ENCODE data around the gene ABCA4.

The ABCA4 gene

DNA sequence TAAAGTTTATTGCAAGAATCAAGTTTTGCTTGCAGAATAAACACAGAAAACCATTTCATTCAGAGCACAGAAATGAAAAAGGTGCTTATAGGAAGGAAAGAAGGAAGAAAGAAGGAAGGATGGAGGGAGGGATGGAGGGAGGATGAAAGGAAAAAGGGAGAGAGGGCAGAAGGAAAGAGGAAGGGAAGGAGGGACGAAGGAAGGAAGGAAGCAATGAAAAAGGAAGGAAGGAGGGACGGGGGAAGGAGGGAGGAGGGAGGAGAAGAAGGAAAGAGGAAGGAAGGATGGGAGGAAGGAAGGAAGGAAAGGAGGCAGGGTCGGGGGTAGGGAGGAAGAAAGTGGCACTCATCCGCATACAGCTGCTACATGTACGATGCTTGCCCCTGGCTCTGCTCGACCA lies 106.9 kb downstream of the ABCA4 start:
- in situ Hi-C loops (cut with HindIII; ENCODE audit: low sequenced_read_pairs): no loop called here

DNA sequence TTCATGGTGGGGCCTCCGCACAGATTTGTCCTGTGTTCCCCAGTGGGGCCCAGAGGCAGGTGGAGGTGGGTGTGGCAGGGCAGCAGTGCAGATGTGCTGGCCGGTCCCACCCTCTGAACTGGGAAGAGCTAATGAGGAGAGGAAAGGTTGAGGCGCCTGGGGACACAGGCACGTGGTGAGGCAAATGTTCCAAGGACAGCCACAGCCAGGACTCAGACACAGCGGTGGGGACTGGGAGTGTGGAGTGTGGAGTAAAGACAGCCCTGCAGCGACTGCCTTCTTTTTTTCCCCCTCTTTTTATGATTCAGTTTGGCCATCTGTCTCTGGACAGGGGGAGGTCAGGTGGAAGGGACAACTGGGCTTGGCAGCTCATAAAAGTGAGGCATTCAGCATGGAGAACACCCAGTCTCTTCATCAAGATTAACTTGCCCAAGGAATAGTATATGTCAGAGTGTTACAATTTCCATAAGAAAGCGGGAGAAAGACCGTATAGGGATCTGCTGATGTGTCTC lies 107.5 kb downstream of the ABCA4 start:
- in situ Hi-C loops (cut with HindIII; ENCODE audit: low sequenced_read_pairs): no loop called here

DNA sequence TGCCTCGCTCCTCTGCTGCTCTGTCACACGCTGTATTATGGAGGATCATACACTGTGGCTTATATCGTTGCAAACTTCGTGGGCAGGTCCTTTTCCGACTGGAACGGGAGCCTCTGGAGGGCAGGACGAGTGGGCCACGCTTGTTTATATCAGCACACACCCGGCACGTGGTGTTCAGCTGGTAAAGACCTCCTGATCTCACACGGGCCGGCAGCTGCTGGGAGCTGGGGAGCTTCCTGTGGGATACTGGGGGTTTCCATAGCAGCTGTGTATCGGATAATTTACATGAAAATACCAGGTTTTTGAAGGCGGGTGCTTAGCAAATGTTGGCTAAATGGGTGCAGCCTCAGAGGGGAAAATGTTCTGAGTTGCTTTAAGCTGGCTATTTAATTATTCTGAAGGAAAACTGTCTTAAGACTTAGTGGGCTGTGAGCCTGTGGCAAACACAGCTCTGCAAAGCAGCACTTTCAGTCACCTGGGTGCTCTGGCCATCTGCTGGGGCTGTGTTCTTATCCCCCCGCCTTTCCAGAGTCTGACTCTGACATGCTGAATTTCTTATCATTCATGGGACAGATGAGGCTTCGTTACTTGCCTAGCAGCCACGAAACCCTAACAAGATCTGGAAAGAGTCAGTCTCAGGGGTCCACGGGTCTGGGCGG lies 108.1 kb downstream of the ABCA4 start:
- in situ Hi-C loops (cut with HindIII; ENCODE audit: low sequenced_read_pairs): no loop called here

DNA sequence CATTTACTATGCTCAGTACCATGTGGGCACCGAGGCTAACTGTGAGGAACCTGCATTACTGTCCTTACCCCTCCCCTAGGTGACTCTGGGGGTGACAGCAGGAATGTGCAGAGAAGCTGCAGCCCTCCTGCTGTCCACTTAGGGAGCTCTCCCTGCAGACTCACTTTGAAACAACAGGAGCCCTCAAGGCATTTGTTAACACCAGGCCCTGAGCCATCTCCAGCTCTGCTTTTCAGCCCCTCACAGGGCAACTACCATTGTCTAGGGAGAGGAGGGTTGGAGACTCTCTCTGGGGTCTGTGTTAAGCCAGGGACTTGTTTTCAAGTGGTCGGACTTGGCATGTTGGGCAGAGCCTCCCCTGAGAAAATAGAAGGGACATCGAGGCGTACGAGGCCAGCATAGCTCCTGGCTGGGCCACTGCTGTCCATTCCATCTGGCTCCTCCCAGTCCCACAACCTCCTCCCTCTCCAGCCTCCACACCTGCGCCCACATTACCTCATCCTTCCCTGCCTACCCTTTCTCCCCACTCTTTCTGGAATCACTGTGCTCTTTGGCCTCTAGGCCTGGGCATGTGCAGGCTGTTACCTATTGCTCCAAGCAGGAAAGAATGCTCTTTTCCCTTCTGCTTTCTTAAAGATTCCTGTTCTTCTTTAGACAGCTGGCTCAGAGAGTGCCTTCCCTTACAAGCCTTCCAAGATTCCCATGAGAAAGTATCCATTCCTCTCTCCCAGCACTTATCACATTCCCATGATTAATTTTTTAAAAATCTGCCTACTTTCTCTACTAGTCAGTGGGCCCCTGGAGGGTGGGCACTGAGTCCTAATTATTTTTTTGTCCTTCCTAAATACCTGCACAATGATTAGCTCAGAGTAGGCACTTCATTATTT lies 109.0 kb downstream of the ABCA4 start:
- in situ Hi-C loops (cut with HindIII; ENCODE audit: low sequenced_read_pairs): no loop called here

DNA sequence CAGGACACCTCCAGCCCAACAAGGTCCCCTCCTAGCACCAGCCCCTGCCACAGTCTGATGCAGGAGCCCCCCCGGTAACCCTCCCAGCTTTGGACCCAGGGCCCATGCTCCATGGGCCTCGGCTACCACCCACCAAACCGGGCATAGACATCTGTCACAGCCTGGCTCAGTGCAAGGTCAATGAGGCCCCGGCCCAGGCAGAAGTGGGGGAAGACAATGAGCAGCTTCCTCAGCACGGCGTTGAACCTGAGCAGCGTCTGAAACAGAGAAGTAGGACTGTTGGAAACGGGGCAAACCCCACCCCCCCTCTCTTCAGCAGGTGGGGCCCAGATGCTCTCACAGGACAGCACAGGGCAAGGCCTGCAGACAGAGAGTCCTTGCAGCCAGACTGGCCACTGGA lies 109.8 kb downstream of the ABCA4 start:
- in situ Hi-C loops (cut with HindIII; ENCODE audit: low sequenced_read_pairs): no loop called here

DNA sequence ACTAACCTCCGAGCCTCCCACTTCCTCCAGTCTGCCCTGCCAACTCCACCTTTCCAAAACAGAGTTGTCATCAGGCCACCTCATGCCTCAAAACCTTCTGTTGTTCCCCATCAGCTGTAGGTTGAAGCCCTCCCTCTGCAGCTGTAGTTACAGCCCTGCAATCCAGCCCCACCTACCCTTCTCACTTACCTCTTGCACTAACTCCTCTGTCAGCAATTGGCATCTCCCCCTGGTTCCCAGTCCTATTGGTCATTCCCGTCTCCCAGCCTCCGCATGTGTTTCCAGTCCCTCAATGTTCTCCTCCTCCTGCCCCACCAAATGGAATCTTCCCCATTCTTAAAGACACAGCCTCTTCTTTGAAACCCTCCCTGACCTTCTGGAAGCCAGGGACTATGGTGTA lies 111.6 kb downstream of the ABCA4 start:
- in situ Hi-C loops (cut with HindIII; ENCODE audit: low sequenced_read_pairs): no loop called here

DNA sequence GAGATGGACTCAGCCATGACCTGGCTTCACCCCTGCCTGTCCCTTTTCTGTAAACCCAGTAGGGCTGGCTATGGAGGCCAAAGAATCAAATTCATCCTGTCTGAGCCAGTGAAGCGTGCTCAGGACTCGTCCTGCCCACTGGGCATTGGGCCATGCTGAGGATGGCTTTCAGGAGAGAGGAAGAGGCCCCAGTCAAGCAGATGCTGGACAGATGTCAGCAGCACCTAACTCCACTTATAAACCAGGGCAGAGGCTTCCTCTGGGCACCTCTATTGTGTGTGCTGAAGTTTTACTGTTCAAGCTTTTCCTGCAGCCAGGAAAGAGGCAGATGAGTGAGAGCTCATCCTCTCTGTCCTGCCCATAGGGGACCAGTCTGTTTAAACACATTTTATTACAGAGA lies 114.3 kb downstream of the ABCA4 start:
- in situ Hi-C loops (cut with HindIII; ENCODE audit: low sequenced_read_pairs): no loop called here

DNA sequence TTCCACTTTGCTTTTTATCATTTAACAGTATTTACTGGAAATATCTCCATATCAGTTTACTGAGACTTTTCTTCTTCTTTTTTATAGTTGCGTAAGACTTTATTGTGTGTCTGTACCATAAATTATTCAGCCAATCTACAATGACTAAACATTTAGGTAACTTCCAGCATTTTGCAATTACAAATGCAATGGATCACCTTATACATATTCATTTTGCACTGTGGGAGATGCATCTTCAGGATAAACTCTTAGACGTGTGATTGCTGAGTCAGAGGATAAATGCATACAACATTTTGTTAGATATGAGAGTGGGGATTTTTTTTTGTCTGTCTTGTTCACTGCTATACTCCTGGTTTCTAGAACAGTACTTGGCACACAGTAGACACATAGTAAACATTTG lies 116.0 kb downstream of the ABCA4 start:
- in situ Hi-C loops (cut with HindIII; ENCODE audit: low sequenced_read_pairs): no loop called here

DNA sequence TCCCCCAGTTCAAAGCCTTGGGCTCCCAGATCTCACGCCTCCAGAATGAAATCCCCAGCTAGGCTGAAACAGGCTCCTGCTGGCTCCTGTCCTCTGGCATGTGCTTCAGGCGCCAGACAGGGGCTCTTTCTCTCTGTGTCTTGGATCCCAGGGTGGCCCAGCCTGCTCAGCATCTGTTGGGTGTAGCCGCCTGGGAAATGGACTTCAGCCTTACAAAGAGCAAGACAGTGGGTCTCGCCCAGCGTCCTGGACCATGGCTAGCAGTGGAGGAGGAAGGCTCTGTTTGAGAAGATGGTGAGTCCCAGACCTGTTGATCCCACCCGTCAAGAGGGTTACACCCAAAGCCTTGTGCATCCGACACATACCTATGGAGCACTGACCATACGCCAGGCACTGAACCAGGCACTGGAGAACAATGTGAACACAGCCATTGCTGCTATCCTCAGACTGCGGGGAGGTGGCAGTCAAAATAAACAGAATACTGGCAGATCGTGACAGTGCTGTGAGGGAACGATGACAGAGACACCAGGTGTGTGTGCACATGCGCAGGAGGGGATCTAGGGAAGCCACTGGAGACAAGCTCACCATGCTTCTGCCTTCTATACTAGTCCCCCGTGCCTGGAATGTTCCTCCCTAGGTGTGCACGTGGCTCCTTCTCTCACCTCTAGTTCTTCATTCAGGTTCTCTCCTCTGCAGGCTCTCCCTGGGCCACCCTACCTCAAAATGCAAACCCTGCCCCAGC lies 118.7 kb downstream of the ABCA4 start:
- in situ Hi-C loops (cut with HindIII; ENCODE audit: low sequenced_read_pairs): no loop called here

DNA sequence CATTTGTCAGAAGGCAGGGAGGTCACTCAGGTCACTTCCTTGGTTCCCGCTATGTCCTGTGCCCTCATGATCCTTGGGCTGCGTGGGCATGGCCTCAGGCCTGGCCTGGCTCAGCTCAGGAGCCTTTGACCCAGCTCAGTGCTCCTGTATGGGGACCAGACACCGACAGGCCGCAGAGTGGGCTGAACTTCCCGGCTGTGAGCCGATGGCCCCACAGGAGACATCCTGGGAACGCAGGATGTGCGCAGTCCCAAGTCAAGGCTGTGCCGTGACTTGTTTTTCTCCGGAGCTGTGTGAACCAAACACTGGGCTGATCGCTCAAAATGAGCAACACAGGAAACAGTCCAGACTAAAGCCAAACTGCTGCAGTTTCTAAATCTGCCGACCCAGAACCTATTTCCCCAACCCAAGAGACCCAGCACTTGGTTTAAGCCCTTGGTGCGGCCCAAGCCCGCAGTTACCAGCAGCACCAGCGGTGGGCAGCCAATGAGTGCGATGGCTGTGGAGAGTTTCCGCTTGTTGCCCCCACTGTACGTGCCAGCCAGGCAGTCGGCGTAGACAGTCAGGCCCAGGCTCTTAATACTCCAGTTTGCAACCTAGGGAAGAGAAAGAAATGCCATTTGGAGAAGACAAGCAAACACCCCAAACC lies 119.4 kb downstream of the ABCA4 start:
- in situ Hi-C loops (cut with HindIII; ENCODE audit: low sequenced_read_pairs): no loop called here

DNA sequence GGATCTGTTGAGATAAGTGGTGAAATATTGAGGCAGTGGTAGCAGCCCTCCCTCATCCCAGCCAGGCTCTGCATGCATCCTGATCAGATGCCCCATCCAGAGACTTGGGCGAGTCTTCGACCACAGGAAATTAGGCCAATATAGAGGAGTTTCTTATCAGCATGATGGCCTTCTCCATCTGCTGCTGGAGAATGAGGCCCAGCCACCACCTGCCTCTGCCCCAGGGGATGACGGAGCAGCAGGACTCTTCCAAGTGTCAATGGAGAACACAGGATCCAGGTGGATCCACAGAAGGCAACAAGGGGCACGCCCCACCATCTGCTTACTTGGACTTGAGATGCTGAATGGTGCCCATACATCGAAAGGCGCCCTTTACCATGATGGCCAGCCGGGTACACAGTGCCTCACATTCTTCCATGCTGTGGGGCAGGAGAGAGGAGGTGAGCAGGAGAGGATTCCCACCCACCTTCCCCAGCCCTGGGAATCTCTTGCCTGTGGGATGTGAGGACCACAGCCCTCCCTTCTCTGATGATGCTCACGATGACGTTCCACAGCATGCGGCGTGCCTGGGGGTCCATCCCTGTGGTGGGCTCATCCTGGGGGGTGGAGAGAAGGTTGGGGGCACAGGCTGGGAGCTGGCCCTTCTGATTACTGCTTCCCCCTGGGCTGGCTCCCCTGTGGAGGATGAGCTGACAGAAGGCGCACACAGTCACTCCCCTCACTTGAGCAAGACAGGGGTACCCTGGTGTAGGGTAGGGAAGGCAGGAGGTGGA lies 120.3 kb downstream of the ABCA4 start:
- in situ Hi-C loops (cut with HindIII; ENCODE audit: low sequenced_read_pairs): no loop called here

DNA sequence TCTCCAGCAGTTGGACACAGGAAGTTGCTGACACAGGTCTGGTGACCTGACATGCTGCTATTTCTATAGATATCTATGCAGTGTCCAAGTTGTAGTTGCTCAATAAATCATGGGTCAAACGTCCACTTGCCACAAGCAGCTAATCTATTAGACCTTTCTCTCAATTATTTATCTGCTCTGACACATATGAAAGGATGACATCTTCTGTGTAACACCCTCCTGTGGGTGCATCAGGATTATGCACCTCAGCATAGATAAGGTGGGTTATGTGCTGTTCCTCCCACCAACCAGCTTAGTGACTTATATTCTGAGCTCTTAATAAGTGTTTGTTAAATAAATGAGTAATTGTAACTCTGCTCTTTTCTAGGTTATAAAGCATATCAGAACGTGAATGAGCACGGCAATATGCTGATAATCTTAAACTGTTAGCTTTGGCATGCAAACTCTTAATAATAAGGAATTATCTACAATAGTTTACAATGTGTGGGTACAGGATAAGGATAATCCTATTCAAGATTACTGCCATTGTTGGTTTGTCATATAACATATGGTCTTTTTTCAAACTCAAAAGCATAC lies 121.0 kb downstream of the ABCA4 start:
- in situ Hi-C loops (cut with HindIII; ENCODE audit: low sequenced_read_pairs): loop anchor here (5.0 kb wide), 1 partner anchor 357 kb away; no protein-coding TSS in a partner anchor

DNA sequence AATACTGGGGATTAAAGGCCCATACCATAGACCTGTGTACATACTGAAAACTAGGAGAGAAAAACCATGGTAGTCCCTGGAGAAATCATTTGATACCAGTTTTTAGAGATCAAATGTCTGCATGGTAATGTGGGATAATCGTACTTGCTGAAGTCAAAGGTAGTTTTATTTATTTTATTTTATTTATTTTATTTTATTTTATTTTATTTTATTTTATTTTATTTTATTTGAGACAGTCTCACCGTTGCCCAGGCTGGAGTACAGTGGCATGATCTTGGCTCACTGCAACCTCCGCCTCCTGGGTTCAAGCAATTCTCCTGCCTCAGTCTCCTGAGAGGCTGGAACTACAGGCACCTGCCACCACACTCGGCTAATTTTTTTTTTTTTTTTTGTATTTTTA lies 122.4 kb downstream of the ABCA4 start:
- in situ Hi-C loops (cut with HindIII; ENCODE audit: low sequenced_read_pairs): loop anchor here (5.0 kb wide), 1 partner anchor 359 kb away; no protein-coding TSS in a partner anchor

DNA sequence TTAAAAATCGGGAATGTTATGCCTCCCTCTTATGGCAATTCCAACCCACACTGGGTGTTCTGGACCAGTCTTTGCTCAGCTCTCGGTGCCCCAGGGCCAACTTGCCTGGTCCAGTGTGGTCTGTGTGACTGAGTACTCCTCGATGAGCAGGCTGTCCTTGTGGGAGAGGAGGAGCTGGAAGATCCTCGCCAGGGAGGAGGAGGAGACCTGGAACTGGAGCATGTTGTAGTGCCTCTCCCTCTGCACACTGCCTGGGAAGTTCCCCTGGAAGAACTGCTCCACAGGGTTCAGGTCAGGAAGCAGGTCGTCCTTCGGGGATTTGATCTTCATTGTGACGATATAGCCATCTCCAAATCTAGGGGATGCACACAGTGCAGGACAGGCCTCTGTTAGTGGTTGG lies 123.2 kb downstream of the ABCA4 start:
- in situ Hi-C loops (cut with HindIII; ENCODE audit: low sequenced_read_pairs): loop anchor here (5.0 kb wide), 1 partner anchor 360 kb away; no protein-coding TSS in a partner anchor

DNA sequence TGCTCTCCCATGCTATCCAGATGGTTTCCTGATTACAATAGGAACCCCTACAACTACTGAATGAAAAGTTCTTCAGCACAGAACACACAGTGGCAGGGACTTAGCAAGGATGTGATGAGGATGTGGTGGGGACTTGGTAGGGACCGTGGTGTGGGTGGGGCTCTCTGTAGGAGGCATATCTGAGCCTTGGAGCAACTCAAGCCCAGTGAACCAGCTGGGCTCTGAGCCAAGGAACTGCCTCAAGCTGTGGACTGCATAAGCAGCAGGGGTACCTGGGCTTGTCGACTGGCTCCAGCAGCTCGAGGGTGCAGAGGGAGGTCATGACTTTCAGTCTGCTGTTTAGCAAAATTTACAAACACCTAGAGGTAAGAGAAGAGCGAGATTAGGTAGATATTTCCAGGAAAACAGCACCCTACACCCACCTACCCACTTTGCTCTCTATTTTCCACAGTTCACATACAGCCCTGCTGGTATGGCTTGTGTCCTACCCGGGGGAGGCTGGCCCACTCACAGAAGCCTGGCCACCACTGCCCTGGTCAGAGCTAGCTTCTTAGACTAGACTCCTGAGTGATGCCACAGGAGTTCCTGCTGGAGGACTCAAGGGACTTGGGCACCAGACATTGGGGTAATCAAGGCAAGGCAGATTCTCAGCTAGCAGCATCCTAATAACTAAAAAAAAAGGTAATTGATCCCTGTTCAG lies 125.0 kb downstream of the ABCA4 start:
- in situ Hi-C loops (cut with HindIII; ENCODE audit: low sequenced_read_pairs): loop anchor here (5.0 kb wide), 1 partner anchor 361 kb away; no protein-coding TSS in a partner anchor

DNA sequence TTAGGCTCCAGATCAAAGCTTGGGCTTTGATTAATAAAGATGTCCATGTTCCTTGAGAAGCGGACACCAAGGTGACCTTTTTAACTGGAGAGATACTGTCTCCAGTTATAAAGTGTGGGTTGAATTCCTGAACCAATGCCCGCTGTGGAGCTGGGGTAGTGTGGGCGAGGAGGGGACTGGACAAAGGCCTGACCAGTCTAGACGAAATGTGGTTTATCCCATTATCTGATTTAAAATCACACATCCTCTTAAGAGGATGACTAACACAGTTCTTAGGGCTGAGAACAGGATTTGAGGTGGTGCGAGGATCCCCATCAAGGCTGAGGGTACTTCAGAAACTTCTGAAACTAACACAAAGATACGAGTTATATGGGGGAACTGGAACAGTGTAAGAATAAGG lies 127.2 kb downstream of the ABCA4 start:
- in situ Hi-C loops (cut with HindIII; ENCODE audit: low sequenced_read_pairs): loop anchor here (5.0 kb wide), 1 partner anchor 34 kb away; no protein-coding TSS in a partner anchor

DNA sequence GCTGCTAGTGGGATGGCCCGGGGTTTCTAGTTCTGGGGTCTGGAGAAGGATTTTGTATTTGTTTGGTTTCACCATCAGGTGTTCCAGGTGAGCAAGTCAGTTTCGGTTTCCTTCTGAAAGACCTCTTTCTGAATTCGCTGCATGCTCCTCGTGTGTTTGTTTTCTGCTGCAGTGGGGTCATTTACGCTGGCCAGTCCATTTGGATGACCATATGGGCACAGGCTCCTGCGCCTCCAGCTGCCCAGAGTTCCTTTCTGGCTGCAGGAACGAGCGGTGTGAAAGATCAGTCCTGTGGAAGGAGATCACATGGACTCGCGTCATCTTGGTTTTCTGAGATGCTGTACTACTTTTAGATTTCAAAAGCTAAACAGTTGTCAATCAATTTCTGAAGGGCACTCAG lies 128.0 kb downstream of the ABCA4 start:
- in situ Hi-C loops (cut with HindIII; ENCODE audit: low sequenced_read_pairs): loop anchor here (5.0 kb wide), 1 partner anchor 34 kb away; no protein-coding TSS in a partner anchor

DNA sequence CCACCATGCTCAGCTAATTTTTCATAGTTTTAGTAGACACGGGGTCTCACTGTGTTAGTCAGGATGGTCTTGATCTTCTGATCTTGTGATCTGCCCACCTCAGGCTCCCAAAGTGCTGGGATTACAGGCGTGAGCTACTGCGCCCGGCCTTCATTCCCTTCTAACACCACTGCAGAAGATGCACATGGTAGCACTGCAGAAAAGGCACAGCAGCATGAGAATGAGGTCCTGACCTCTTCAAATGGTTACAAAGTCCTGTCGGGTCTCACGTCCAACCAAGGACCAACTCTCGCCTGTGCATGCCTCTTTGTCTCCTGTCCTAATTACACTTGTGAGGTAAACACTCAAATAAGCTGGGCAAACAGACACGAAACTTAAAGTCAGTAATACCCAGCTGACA lies 128.8 kb downstream of the ABCA4 start:
- in situ Hi-C loops (cut with HindIII; ENCODE audit: low sequenced_read_pairs): loop anchor here (5.0 kb wide), 1 partner anchor 35 kb away; no protein-coding TSS in a partner anchor

DNA sequence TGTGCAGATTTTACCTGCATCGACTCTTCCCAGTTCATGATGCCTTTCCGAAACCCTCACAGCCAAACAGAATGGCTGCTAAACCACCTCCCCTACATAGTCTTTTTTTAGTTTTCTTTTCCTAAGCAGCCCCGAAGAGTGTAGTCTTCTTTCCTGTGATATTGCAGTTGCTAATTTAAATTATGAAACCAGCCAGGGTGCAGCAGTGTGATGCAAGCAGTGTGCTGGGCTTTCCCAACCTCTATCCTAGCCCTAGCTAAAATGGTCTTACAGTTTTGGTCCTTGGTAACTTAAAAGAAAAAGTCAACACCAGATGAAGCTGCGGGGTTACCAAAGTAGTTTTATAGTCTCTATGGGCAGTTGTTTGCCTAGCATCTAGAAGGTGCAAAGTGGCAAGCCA lies 129.7 kb downstream of the ABCA4 start:
- in situ Hi-C loops (cut with HindIII; ENCODE audit: low sequenced_read_pairs): loop anchor here (5.0 kb wide), 1 partner anchor 36 kb away; no protein-coding TSS in a partner anchor
